SU-DHL-6 (cell line): ENCODE data around the gene SLC25A42.

Source experiments
- CTCF ChIP-seq: fragments of 200-600 bp; sonication (generic); IDR thresholded peaks from one replicate; pipeline ENCODE4 v1.5.1; 2017; ENCODE audit warnings: antibody characterized with exemption, mild to moderate bottlenecking, low read length, moderate library complexity; ENCODE audit not compliant: insufficient read depth, poor library complexity, severe bottlenecking
- EZH2phosphoT487 ChIP-seq: fragments of 200-600 bp; sonication (generic), shearing (Covaris generic); conservative IDR thresholded peaks from 2 replicates; pipeline ENCODE4 v1.6.1; 2018; ENCODE audit warnings: mild to moderate bottlenecking, antibody characterized with exemption, low read length, moderate library complexity, mixed read lengths

- TF ChIP-seq CTCF = no peak
- no peak for TF ChIP-seq EZH2phosphoT487
Measured at GRCh38 chr19:19025861-19026260, 37.9 kb upstream of the SLC25A42 start.
